ENCODE data around the gene RBM15. TPM values are rescaled to one million over a fixed set of nuclear protein-coding genes. Genes with fewer than 3 reads are reported as not detected.
A peak's percentile ranks its signal among the peaks of the same experiment; 100 is the strongest.

Gene RBM15
- total and polyA plus RNA-seq, 12 donors = 2.3 to 35.1 (median 20.9) TPM

GRCh38 chr1:110337704-110338308, 1.4 kb upstream of the RBM15 start:
- H3K4me1 ChIP-seq (replicated peaks in 1 of 2) = peaks cover 29 to 42% of the 10 kb centered on the region in 2 donors
- intact Hi-C loops (cut with DNase I) = no loop called here
- no peaks in the 10 kb centered on the region for H3K27me3 ChIP-seq
- peak overlapping the region; percentile 46 to 73 (median 64) for H3K4me3 ChIP-seq
- WGBS, 4 donors = 0 to 2% (median 1%) methylated on average over 22 to 36 of the region's 36 CpGs
- DNase-seq = peak; percentile 41 to 72 (median 55)
- TF ChIP-seq CTCF (IDR thresholded peaks at IDR 0.05) = no peak
- no peak for TF ChIP-seq POLR2A (IDR thresholded peaks at IDR 0.05)
- H3K9me3 ChIP-seq (replicated peaks in 1 of 3) = no peaks in the 10 kb centered on the region
- peaks cover 0 to 15% of the 10 kb centered on the region in 2 donors for H3K36me3 ChIP-seq (replicated peaks in 1 of 2)
- peak overlapping the region; percentile 98 to 100 (median 99) for H3K27ac ChIP-seq

- Histone ChIP-seq H3K4me3 (peak overlapping the region; percentile 46 to 73 (median 64)), H3K4me1 (replicated peaks in 1 of 2) (peaks cover 35 to 48% of the 10 kb centered on the region in 2 donors), H3K27ac (peak overlapping the region; percentile 98 to 100 (median 99)), H3K36me3 (replicated peaks in 1 of 2) (peaks cover 0 to 15% of the 10 kb centered on the region in 2 donors), H3K27me3 (no peaks in the 10 kb centered on the region), H3K9me3 (replicated peaks in 1 of 3) (no peaks in the 10 kb centered on the region)
- TF ChIP-seq POLR2A (IDR thresholded peaks at IDR 0.05) (peak; percentile 51 to 91), CTCF (IDR thresholded peaks at IDR 0.05) (peak; percentile 40 to 88 (median 70))
- intact Hi-C loops (cut with DNase I) = no loop called here
- WGBS, 4 donors = 0% methylated on average over 6 to 57 of the region's 57 CpGs
- DNase-seq = peak; percentile 87 to 98 (median 91)
Measured at GRCh38 chr1:110338309-110338885, 780 bp upstream of the RBM15 start.

- Histone ChIP-seq H3K27me3 (no peaks in the 10 kb centered on the region), H3K4me3 (peak overlapping the region; percentile 61 to 90 (median 70)), H3K27ac (peak overlapping the region; percentile 61 to 99 (median 98)), H3K4me1 (replicated peaks in 1 of 2) (peaks cover 42 to 60% of the 10 kb centered on the region in 2 donors), H3K9me3 (replicated peaks in 1 of 3) (no peaks in the 10 kb centered on the region), H3K36me3 (replicated peaks in 1 of 2) (peaks cover 0 to 15% of the 10 kb centered on the region in 2 donors)
- DNase-seq = peak; percentile 66 to 81 (median 72)
- 0 to 1% (median 1%) methylated on average over 29 to 77 of the region's 77 CpGs for WGBS, 4 donors
- intact Hi-C loops (cut with DNase I) = loop anchor here (10.0 kb wide), 1 partner anchor 65 kb away; the partner anchor contains the start of gene LAMTOR5 (in 2 of the 2)
- TF ChIP-seq POLR2A (IDR thresholded peaks at IDR 0.05) = peak; percentile 71 to 91
- TF ChIP-seq CTCF (IDR thresholded peaks at IDR 0.05) = peak in 5 of 6 experiments; percentile 41 to 86 (median 65)
Measured at GRCh38 chr1:110339407-110340206, 430 bp downstream of the RBM15 start.

GRCh38 chr1:110340207-110340468, 961 bp downstream of the RBM15 start:
- Histone ChIP-seq H3K36me3 (replicated peaks in 1 of 2) (peaks cover 0 to 15% of the 10 kb centered on the region in 2 donors), H3K9me3 (replicated peaks in 1 of 3) (no peaks in the 10 kb centered on the region), H3K4me3 (peak overlapping the region; percentile 61 to 90 (median 70)), H3K4me1 (replicated peaks in 1 of 2) (peaks cover 42 to 66% of the 10 kb centered on the region in 2 donors), H3K27ac (peak overlapping the region in 4 of 5 donors; percentile 98 to 99 (median 98)), H3K27me3 (no peaks in the 10 kb centered on the region)
- intact Hi-C loops (cut with DNase I) = loop anchor here (10.0 kb wide), 1 partner anchor 65 kb away; the partner anchor contains the start of gene LAMTOR5 (in 2 of the 2)
- 6 to 8% methylated on average over 9 of the region's 9 CpGs; no CpG with 5 or more reads in 2 of the 4 donors for WGBS, 4 donors
- TF ChIP-seq CTCF (IDR thresholded peaks at IDR 0.05) (no peak), POLR2A (IDR thresholded peaks at IDR 0.05) (no peak)
- DNase-seq = peak in 1 of 7 donors; percentile 44

All from adrenal gland (tissue), 12 donors.